A549 (cell line): ENCODE results near the gene RRP15. TPM values are rescaled to one million over a fixed set of nuclear protein-coding genes. Genes with fewer than 3 reads are reported as not detected.

Experiments used
- ATAC-seq, 2 experiments: fragments of 200-7000 bp in 1 of 2; fragments of >200 bp in 1 of 2; cut with Nextera tagmentation in 1 of 2; cut with Tn5 transposase in 1 of 2; 3 replicates each; pipeline versions ENCODE4 v1.8.0 to v1.9.1; 2018 to 2020; ENCODE audit warnings: mild to moderate bottlenecking in 1 of 2, moderate library complexity in 1 of 2
- CTCF ChIA-PET: fragments of 300-600 bp; sonication (Branson Sonifier 250); formaldehyde crosslinking; extraction: SDS; loops from one replicate; lab custom pipeline; 2021; ENCODE audit warnings: antibody characterized with exemption, inconsistent platforms; lab: Yijun Ruan, JAX
- POLR2A ChIA-PET: fragments of 350-600 bp; formaldehyde crosslinking; extraction: SDS; loops from one replicate; lab custom pipeline; 2021; ENCODE audit warnings: antibody characterized with exemption, inconsistent platforms; lab: Yijun Ruan, JAX
- DNase-seq, 2 experiments: peaks; one replicate each; pipeline versions ENCODE4 v3.0.0 to v3.0.0-alpha.2; 2011 to 2016; ENCODE audit warnings: low read depth in 1 of 2, low spot score in 1 of 2
- FAIRE-seq: peaks from 2 replicates; lab custom pipeline; 2011; peaks lifted over from hg19 to GRCh38; lab: Jason Lieb, UNC
- H3K27ac ChIP-seq, 2 experiments: fragments of >200 bp; sonication (Bioruptor Twin); formaldehyde crosslinking; 3 replicates each; pipeline ENCODE4 v1.5.1; 2016 to 2017
- H3K4me1 ChIP-seq: fragments of >200 bp; sonication (Bioruptor Twin); formaldehyde crosslinking; 3 replicates; pipeline ENCODE4 v1.6.1; 2016
- H3K4me2 ChIP-seq: fragments of >200 bp; sonication (Bioruptor Twin); formaldehyde crosslinking; 3 replicates; pipeline ENCODE4 v1.6.1; 2016
- H3K4me3 ChIP-seq: fragments of >200 bp; sonication (Bioruptor Twin); formaldehyde crosslinking; 3 replicates; pipeline ENCODE4 v1.5.1; 2016
- H3K9me3 ChIP-seq: fragments of >200 bp; sonication (Bioruptor Twin); formaldehyde crosslinking; 3 replicates; pipeline ENCODE4 v1.6.1; 2016
- BHLHE40 ChIP-seq: IDR thresholded peaks from 2 replicates; pipeline ENCODE4 v1.6.1; 2012; ENCODE audit warnings: low read depth, low read length, inconsistent platforms
- FOSL2 ChIP-seq, 2 experiments: fragments of 450-650 bp in 1 of 2; fragments of >200 bp in 1 of 2; sonication (Bioruptor Twin) in 1 of 2; formaldehyde crosslinking; IDR thresholded peaks; 2 replicates each; pipeline versions ENCODE4 v1.5.0 to v1.6.1; 2016 to 2020; ENCODE audit warnings: mild to moderate bottlenecking in 1 of 2, moderate library complexity in 1 of 2
- HOXA7 ChIP-seq: fragments of 250-450 bp; sonication (Bioruptor Pico); IDR thresholded peaks from 2 replicates; pipeline ENCODE4 v1.5.0; 2020; ENCODE audit warnings: mild to moderate bottlenecking, moderate library complexity
- JUNB ChIP-seq: fragments of >200 bp; sonication (Bioruptor Twin); formaldehyde crosslinking; IDR thresholded peaks from 2 replicates; pipeline ENCODE4 v1.6.1; 2016
- POLR2AphosphoS2 ChIP-seq: conservative IDR thresholded peaks from 2 replicates; pipeline ENCODE4 v1.6.1; 2012; ENCODE audit warnings: low read length, improper control_type of control experiment, inconsistent platforms
- WGBS: methylation state at CpG from one replicate; pipeline ENCODE4 v1.1.6; 2017; ENCODE audit errors: missing lambda C conversion rate; 5-methylcytosine and 5-hydroxymethylcytosine counted together
- polyA plus RNA-seq, 4 experiments: library from polyadenylated mRNA; depleted of rRNA in 3 of 4; stranded (reverse); fragments of >200 nt; fragmentation: RNase III in 1 of 4; extraction: RNeasy Plus Mini Kit Qiagen cat#74134 plus additional on column Dnase treatment in 1 of 4; gene quantifications; 2 replicates in 3 of 4; 3 replicates in 1 of 4; pipeline ENCODE4 v1.2.3, GENCODE V29; 2011 to 2017
- small RNA-seq, 6 experiments: library from RNA; depleted of rRNA; stranded (forward); fragments of <200 nt; gene quantifications; one replicate each; pipeline ENCODE3, GENCODE V24; 2012
- TF ChIP-seq, protein P1 (sequence below): IDR thresholded peaks from 2 replicates; pipeline ENCODE4 v1.6.1; 2012

Gene RRP15
- polyA plus RNA-seq, 2 of the 4 experiments (the other 2 are of a cell fraction): 15.6 to 19.5 TPM

GRCh38 chr1:218384581-218384993 lies 99.5 kb downstream of the RRP15 start:
- peak in 1 of 2 experiments; percentile 44 for DNase-seq
- ChIA-PET CTCF (interaction anchor here (0.7 to 1.5 kb wide), 5 partner anchors 34 to 647 kb away, joined by 3 to 4 read pairs (median 3); no protein-coding TSS in a partner anchor), POLR2A (no interaction called here)
- 44% methylated on average over 6 of the region's 6 CpGs for WGBS
- peak overlapping the region; percentile 83 to 92 for H3K27ac ChIP-seq
- ATAC-seq: no peak
- TF ChIP-seq POLR2AphosphoS2: no peak
- TF ChIP-seq, protein P1, sequence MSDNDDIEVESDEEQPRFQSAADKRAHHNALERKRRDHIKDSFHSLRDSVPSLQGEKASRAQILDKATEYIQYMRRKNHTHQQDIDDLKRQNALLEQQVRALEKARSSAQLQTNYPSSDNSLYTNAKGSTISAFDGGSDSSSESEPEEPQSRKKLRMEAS: peak; percentile 48
- TF ChIP-seq BHLHE40: no peak
- TF ChIP-seq JUNB: no peak
- no peak for TF ChIP-seq FOSL2 (IDR thresholded peaks at IDR 0.05)
- TF ChIP-seq FOSL2 (CRISPR knock-in tag; IDR thresholded peaks at IDR 0.05): peak; percentile 60
- TF ChIP-seq HOXA7: no peak
- H3K4me2 ChIP-seq: peak overlapping the region; percentile 85
- H3K4me3 ChIP-seq: no peak overlapping the region
- H3K4me1 ChIP-seq: peaks cover 76% of the 10 kb centered on the region
- peak; percentile 28 for FAIRE-seq
- no peaks in the 10 kb centered on the region for H3K9me3 ChIP-seq

Small RNA genes lying within 50 kb of the gene (small RNA-seq; reads per million reads assigned to genes)
- 0 reads per million in 6 experiments for gene AC096638.1

Other genes starting within 250 kb of the RRP15 start
- 65.8 and 67.6 TPM in 2 replicates for gene TGFB2, start 60.0 kb downstream of the RRP15 start, polyA plus RNA-seq (2011; rRNA removed)
- 29.7 to 40.6 TPM (median 34.0 TPM) in 3 replicates for gene TGFB2, start 60.0 kb downstream of the RRP15 start, polyA plus RNA-seq (2017; fragmentation: RNase III; extraction: RNeasy Plus Mini Kit Qiagen cat#74134 plus additional on column Dnase treatment)